HG03103 (cell line): ENCODE results near the gene NRGN.

ENCODE experiments used
- ATAC-seq: cut with Tn5 transposase; IDR thresholded peaks from one replicate; pipeline ENCODE4 v1.9.1; 2021; ENCODE audit warnings: low read depth; ENCODE audit not compliant: unreplicated experiment

Gene NRGN

DNA sequence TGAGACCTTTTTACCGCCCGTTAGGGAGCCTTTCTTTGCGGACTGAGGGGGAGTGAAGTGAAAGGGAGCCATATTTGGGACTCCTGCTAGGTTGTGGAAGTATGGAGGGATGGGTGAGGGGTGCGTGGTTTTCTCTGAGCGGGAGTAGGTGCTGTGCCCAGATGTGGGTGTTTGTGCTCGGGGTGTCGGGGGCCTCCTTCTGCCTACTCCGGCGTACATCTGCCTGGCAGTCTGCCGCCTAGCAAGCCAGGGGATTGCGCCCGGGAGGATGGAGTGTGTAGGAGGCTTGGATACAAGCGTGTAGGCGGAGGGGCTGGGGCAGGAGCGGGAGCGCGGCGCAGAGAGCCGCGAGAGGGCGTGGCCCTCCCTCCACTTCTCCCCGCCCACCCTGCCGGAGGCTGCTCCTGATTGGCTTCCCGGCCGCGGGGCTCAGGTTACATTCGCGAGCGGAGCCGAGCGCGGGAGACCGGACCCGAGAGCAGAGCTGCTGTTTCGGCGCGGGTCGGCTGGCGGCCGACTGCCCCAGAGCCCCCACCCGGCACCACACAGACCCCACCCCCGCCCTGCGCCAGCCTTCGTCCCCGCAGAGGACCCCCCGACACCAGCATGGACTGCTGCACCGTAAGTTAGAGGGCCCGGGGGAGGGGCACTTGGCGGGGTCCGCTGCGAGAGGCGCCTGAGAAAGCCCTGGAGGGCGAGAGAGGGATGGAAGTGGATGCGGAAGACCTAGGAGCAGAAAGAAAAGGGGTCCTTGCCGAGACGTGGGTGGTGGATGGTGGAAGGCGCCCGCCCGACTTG lies at the start of gene NRGN:
TSS of gene NRGN (plus strand) at position 464 of the 798 bp plus-strand sequence. CDS start at position 607, 143 bp downstream.
- ATAC-seq = peak; percentile 98

DNA sequence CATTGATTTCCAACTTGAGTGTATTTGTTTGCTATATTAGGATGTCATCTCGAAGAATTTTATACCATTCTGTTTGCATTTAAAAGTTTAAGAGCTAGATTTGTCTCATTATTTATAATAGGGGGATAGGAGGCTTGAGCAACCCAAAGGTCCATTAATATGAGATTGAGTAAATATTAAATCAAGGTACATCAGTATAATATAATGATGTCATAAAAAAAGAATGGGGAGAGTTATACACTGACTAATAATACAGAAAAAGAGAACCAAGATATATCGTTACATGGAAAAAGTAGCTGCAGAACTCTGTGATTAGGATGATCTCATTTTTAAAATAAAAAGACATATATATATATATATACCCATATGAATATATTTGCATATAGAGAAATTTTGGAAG lies 46.6 kb upstream of the NRGN start:
- ATAC-seq = no peak

DNA sequence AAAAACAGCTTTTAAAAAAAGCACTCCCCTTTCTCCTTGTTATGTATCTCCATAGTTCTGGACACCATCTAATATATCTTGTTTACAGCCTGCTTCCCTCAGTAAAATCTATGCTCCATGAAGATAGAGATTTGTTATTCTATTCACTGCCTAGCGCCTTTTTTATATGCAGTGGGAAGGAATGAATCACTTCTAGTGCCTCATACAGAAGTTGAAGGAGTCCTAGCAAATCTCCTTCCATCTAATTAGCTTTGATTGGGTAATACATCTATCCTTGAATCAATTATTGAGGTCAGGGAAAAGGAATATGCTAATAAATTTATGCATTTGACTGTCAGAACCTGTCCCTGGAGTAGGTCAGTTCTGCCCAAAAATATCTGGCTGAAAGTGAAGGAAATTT lies 40.2 kb upstream of the NRGN start:
- ATAC-seq = no peak

DNA sequence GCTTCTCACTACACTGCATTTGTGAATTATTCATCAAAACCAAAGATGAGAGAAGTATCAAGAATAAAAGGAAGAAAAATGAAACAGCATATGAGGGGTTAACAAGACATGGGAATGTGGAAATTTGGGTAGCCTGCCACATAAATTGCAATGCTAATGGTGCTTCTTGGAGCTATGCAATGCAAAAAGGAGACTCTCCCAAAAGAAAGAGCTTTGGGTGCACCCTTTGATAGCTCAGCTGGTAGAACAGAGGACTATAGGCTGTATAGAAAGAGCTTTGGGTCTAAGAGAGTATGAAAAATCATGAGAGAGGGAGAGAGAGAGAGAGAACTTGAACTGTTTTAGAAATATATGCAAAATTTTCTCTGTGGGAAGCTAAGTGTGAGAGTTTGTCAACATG lies 39.7 kb upstream of the NRGN start:
- no peak for ATAC-seq

DNA sequence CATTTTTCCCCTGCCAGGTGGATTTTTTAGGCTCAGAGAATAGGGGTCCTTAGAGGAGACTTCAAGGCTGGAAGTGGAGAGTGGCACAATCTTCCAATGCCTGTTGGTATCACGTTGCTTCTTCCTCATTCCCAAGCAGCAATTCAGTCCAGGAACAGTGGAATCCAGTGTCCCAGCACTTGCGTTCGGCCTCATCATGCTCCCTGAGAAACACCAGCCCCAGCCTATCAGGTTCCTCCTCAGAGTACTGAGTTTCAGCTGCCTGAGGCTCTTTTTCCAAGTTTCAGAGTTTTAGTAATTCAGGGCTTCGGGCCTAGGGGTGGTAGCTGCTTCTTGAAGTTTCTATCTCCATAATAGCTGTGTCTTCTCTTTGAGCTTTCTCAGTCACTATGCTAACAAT lies 31.9 kb upstream of the NRGN start:
- no peak for ATAC-seq

DNA sequence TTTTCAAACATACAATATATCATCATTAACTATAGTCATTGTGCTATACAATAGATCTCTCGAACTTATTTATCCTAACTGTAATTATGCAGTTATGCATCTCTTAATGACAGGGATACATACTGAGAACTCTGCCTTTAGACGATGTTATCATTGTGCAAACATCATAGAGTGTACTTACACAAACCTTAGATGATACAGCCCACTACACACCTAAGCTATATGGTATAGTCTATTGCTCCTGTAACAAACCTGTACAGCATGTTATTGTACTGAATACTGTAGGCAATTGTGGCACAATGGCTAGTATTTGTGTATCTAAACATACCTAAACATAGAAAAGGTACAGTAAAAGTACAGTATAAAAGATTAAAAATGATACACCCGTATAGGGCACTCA lies 27.4 kb upstream of the NRGN start:
- no peak for ATAC-seq

DNA sequence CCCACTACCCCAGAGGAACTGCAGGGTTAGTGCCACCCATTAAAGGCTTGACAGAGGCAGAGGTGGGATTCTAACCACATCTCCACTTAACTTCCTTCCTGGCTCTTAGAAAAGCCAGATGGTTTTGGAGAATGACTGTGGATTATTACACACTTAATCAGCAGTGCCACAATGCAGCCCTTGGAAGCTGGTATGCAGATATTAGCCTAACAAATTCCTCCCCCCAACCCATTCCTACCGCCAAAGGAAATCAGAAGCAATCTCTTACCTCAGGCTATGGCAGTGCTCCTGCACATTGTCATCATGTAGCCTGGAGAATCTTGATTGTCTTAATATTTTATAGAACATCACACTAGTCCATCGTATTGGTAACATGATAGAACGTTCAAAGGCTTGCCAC lies 23.2 kb upstream of the NRGN start:
- no peak for ATAC-seq

DNA sequence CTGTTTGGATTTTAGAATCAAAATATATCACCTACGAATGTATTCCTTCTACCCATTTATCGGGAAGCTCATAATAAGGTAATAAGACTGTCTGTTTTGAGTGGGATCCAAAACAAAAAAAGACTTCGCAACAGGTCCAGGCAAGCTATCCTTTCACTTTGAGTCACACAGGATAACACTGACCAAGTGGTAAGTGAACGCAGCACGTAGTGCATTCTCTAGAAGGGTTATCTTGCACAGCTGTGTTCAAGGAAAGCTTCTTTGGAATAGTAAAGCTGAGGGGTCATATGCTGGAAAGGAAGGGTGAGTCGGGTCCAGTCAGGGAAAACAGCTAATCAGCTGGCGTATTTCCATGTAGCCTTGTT lies 22.3 kb upstream of the NRGN start:
- peak; percentile 60 for ATAC-seq

DNA sequence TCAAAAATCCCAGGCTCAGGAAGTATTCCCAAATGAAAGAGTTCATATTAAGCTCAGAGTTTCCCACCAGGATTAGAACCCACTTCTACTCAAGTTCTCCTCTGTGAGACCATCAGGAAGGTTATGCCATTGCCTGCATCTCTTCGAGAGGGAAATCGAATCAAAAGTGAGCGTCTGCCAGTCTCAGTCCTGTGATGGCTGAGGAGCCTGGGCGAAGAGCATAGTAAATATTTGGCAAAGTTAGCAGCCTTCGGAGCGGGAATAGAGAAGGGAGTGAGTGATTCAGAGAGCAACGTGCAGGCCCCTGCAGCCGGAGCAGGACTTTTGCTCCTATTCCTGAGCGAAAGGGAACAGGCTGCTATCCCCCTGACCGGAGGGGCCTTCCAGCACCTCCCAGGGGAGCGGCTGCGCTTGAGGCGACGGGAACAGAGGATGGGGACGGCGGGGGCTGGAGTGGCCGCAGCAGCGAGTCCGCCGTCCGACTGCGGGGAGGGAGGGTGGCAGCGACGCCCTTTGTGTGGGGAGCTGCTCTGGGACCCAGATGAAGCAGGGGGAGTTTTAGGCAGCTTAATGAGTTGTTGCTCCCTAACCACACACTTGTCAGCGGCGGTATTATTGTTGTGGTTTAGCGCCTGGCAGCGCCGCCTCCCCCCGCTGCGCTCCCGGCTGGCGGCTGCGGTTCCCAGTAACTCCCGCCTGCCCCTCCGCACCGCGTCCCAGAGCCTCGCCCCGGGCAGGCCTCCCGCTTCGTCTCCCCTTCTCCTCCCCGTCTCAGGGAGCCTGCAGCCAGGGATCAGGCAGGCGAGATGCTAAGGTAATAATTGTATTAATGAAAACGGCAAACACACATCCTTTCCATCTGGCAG lies 21.7 kb upstream of the NRGN start:
- ATAC-seq = no peak

DNA sequence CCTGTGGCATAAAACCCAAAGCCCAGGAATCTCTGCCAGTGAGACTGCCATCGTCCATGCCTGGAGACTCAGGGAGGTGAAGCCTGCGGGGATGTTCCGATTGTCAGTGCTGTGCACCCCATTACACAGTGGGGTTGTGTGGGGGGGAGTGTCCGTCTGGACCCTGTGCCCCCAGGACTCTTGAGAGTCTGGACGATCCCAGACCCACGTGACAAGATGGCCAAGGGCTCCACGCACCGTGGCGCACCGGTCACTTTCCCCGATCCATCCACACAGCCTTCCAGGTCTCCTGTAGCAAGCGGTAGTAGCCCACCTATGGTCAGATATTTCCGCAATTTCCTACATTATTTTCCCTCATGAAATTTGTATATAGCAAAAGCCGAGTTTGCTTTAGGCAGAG lies 20.9 kb upstream of the NRGN start:
- no peak for ATAC-seq

DNA sequence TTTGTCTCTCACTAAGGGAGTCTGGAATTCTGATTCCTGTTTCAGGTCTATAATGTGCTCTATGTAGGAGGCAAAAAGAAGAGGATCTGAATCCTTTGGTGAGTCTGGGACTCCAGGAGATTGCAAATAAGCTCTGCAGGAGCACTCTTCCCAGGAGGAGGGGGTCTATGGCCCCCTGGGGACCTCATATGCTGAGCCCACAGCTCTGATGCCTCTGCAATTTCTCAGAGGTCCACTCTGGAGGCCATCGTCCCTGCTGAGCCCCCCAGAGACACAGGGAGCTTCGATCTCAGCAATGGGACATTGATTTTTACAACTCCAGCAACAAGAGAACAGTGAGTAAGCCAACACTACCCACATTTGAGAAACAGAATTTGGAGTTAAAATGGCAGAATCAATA lies 20.2 kb upstream of the NRGN start:
- no peak for ATAC-seq

DNA sequence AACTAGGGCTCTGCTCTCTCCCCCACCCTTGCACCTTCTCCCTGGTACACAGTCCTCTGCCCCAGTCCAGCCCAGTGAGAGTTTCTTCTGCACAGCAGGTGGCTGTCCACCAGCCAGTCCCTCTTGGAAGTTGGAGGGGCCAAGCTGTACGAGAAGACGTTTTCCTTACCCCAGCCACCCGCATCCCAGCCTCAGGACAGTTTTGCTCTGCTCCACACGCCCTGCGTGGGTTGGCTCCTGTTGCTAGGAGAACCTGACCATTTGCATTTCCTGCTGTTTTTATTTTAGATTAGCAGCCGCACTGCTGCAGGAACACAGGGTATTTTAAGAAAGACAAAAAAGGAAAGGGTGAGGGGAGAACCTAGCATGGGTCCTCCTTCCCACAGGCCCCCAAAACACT lies 17.6 kb upstream of the NRGN start:
- no peak for ATAC-seq

DNA sequence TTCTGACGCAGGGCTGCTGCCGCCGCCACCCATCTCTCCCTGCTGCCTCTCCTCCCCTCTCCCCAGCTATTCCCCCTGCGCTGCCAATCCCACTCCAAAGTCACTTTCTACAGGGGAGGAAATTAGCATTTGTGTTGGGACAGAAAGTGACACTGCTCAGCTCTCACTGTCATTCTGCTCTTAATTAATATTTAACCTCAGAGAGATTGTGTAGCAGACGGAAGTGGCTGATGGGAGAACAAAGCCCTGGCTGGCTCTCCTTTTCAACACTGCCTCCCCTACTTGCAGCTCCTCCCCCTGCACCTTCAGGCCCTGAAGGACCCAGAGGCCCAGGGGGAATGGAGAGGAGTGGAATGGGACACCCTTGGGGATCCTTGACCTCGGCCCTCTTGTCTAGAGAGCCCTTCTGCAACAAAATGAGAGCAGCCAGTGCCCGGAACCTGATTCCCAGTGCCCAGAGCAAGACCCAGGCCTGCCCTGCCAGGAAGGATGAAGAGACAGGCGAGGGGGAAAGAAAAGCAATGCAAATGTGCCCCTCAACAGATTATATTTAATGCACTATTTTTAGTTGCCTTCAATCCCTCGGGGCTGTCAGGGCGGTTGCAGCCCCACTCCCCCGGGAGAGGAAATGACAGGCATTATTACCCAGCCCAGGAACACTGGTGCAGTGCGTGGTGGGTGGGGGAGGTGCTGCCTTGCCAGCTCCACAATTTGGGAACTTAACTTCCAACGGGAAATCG lies 14.6 kb upstream of the NRGN start:
- ATAC-seq = peak; percentile 78

DNA sequence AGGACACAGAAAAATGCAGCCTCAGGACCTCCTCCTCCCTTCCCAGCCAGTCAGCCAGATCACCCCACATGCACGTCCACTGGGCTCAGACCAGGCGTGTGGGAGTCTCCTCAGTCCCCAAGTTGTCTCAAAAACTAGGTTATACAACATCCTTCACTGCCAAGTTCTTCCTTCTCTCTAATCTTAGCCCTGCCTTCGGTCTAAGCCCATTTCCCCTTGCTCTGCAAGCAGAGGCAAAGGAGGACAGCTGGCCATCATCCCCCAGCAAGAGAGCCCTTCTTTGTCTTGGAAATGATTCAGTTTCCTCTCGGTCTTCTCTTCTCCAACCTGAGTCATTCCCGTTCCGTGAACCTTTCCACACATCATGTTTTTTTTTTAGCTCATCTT lies 14.0 kb upstream of the NRGN start:
- no peak for ATAC-seq

DNA sequence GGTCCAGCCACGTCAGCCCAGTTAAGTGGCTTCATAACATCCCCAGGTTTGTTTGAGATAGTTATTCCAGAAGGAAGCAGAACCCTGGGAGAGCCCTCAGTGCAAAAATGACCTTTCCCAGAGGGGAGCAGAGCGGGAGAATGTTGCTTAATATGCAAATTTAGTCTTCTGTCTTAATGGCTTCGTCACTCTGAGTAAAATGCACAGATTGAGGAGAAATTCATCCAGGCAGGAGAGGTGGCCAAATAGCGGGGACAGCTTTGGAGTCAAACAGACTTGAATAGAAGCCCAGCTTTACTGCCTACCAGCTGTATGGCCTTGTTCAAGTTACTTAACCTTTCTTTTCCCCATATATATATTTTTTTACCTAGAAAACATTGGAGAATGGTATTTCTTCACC lies 12.3 kb upstream of the NRGN start:
- no peak for ATAC-seq

DNA sequence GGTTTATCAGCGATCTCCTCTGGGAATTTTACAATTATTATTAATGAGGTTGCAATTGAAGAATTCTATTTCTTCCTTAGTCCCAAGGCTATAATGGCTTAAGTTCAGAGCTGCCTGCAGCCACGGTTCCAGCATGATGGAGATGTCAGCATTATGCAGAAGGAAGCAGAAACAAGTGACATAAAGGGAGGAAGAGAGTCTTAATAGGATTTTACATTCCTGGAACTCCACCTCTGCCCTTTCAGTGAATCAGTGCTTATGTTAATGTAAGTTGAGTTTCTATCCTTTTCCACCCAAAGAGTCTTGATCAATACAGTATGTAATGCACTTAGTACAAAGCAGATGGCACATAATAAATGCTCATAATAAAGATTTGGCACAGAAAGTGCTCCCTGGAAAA lies 11.6 kb upstream of the NRGN start:
- no peak for ATAC-seq

DNA sequence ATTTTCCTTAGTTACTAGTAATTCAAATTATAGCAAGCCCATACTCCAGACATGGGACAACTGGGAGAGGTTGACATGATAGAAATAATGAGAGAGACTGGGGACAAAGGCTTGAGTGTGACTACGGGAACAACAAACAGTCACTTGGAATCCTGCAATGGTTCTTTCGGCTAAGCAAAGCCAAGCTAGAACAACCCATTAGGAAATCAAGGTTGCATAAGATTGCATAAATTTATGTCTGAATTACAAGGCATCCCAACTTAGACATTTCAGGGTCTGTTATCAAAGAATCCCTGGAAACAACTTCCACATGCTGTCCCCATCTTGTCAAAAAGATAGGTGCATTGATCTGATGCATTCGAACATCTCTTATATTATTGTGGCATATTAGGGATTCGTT lies 10.2 kb upstream of the NRGN start:
- no peak for ATAC-seq

DNA sequence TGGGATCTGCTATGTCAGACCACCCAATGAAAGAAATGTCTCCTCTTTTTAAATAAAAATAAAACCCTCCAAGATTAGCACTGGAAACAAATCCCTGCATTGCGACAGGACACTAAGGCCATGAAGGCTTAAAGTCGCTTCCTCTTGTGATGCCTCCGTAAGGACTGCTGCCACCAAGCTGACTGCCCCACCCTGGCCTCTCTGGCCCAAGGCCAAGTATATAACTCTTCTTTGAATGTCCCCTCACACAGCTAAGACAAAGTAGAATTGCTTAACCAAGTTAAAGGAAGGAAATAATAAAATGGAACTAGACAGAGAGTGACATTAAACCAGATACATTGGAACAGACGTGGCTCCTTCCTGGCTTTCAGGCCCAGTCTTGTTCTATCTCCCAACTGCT lies 7.5 kb upstream of the NRGN start:
- no peak for ATAC-seq

DNA sequence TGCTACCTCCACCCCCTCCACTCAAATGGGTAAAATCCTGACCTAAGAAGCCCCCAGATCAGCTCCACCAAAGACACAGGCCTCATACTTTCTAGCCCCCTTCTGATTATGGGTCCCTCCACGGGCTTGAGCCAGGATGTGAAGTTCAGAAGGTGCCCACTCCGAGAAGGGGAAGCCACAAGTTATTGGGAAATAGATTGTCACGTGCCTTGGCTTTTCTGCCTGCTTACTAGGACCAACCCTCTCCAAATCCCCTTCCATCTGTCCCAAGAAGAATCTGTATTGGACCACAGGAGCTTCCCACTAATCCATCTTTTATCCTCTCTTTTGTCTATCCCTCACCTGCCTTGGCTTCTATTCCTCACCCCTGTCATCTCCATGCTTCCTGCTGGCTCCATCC lies 3.0 kb upstream of the NRGN start:
- no peak for ATAC-seq

DNA sequence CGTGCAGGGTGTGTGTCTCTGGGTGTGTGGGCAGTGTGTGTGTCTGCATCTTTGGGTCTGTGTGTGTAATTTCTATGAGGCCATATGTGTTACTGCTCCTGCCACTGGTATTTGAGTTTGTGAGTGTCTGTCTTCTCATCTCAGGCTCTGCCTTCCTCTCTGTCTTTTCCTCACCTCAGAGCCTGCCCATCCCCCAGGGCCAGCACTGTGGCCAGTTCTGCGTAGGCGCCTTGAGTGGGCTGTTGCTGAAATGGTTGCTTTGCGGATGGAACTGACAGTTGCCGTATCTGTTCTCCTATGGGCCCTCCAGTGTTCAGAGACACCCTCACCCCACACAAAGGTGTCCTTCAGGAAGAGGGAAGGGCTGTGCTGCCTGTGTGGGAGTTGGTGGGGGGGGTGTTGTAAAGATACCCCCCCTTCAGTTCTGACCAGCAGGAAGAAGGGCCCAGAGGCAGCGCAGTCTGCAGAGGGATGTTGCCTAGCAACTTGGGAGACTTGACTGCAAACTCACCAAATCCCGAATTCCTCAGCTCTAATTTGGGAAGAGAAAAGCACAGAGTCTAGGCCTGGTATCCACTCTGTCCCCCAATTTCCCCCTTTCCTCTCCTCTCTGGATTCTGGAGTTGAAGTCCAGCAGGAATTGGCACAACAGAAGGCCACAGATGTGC lies 2.0 kb upstream of the NRGN start:
- ATAC-seq = no peak
